Panc1 (cell line): ENCODE measurements around the gene NPAS2. TPM values are rescaled to one million over a fixed set of nuclear protein-coding genes. Genes with fewer than 3 reads are reported as not detected.

Experiments
- ATAC-seq: fragments of 200-7000 bp; cut with Tn5 transposase; 2 replicates; pipeline ENCODE4 v1.9.1; 2020; ENCODE audit warnings: mild to moderate bottlenecking, moderate library complexity
- BruUV-seq: library from RNA; stranded (reverse); fragments of 400-500 nt; replicated peaks from 2 replicates; lab custom pipeline; 2021; lab: Mats Ljungman, UMichigan
- CTCF ChIA-PET: fragments of 300-600 bp; sonication (Branson Sonifier 250); formaldehyde crosslinking; loops from one replicate; lab custom pipeline; 2022; ENCODE audit warnings: antibody characterized with exemption; lab: Charles Lee
- POLR2A ChIA-PET: fragments of 300-600 bp; sonication (Branson Sonifier 250); formaldehyde crosslinking; loops from one replicate; lab custom pipeline; 2022; ENCODE audit warnings: antibody characterized with exemption; lab: Charles Lee
- DNase-seq: peaks from one replicate; pipeline ENCODE4 v3.0.0-alpha.2; 2010; ENCODE audit warnings: low read depth, low spot score
- H3K27ac ChIP-seq: 2 replicates; pipeline ENCODE4 v1.5.1; 2011; ENCODE audit warnings: mild to moderate bottlenecking, low read length, inconsistent platforms
- H3K27me3 ChIP-seq: fragments of 200-500 bp; sonication (Bioruptor generic); 2 replicates; pipeline ENCODE4 v1.6.0; 2014; ENCODE audit warnings: low read length, inconsistent platforms; ENCODE audit not compliant: control insufficient read depth, insufficient read depth
- H3K36me3 ChIP-seq: fragments of 200-500 bp; sonication (Bioruptor generic); 2 replicates; pipeline ENCODE4 v1.5.1; 2014; ENCODE audit warnings: inconsistent platforms, mild to moderate bottlenecking, low read length, moderate library complexity; ENCODE audit not compliant: control insufficient read depth, insufficient read depth
- H3K4me1 ChIP-seq: 2 replicates; pipeline ENCODE4 v1.5.1; 2011; ENCODE audit warnings: inconsistent platforms, mild to moderate bottlenecking, low read length, moderate library complexity; ENCODE audit not compliant: control insufficient read depth, insufficient read depth
- H3K4me3 ChIP-seq, 2 experiments: 2 replicates each; pipeline ENCODE4 v1.5.1; 2011 to 2012; ENCODE audit warnings: low read depth in 2 of 2, low read length in 2 of 2, mild to moderate bottlenecking in 2 of 2, inconsistent platforms in 1 of 2, moderate library complexity in 1 of 2
- H3K9me3 ChIP-seq: fragments of 200-500 bp; sonication (Bioruptor generic); 2 replicates; pipeline ENCODE4 v1.5.1; 2014; ENCODE audit warnings: low read depth, mild to moderate bottlenecking, inconsistent platforms, low read length, moderate library complexity; ENCODE audit not compliant: control insufficient read depth, insufficient read depth
- CTCF ChIP-seq: fragments of 450-650 bp; IDR thresholded peaks from 2 replicates; pipeline ENCODE4 v1.5.1; 2017; ENCODE audit warnings: mild to moderate bottlenecking
- POLR2AphosphoS5 ChIP-seq: IDR thresholded peaks from 2 replicates; pipeline ENCODE4 v1.6.1; 2012; ENCODE audit warnings: mild to moderate bottlenecking, low read depth, low read length, moderate library complexity
- REST ChIP-seq, 2 experiments: IDR thresholded peaks; 2 replicates each; pipeline ENCODE4 v1.6.1; 2011 to 2012; ENCODE audit warnings: low read depth in 2 of 2, control low read depth in 1 of 2, low read length in 1 of 2, mild to moderate bottlenecking in 1 of 2, moderate library complexity in 1 of 2; ENCODE audit not compliant: insufficient read depth in 1 of 2
- SIN3A ChIP-seq: IDR thresholded peaks from 2 replicates; pipeline ENCODE4 v1.6.1; 2012; ENCODE audit warnings: low read depth, mild to moderate bottlenecking, low read length, moderate library complexity, borderline replicate concordance; ENCODE audit not compliant: insufficient read depth
- TCF7L2 ChIP-seq: IDR thresholded peaks from 2 replicates; pipeline ENCODE4 v1.6.1; 2011; ENCODE audit warnings: mild to moderate bottlenecking, low read depth, low read length, inconsistent platforms
- in situ Hi-C: cut with HindIII; loops from 2 replicates; pipeline ENCODE4 v1.10.0; 2016; ENCODE audit warnings: low sequenced_read_pairs, low pct_unique_long_range_greater_than_20kb
- intact Hi-C: fragments of 100-400 bp; cut with micrococcal nuclease; formaldehyde crosslinking; loops from one replicate; pipeline ENCODE4 v1.10.0; 2022; ENCODE audit not compliant: unreplicated experiment
- total RNA-seq: library from RNA; stranded (reverse); gene quantifications from one replicate; pipeline ENCODE4 v1.2.1, GENCODE V29; 2021; ENCODE audit not compliant: unreplicated experiment

NPAS2 gene
- total RNA-seq, 1 experiment from 2014 or later = 72.8 TPM

DNA sequence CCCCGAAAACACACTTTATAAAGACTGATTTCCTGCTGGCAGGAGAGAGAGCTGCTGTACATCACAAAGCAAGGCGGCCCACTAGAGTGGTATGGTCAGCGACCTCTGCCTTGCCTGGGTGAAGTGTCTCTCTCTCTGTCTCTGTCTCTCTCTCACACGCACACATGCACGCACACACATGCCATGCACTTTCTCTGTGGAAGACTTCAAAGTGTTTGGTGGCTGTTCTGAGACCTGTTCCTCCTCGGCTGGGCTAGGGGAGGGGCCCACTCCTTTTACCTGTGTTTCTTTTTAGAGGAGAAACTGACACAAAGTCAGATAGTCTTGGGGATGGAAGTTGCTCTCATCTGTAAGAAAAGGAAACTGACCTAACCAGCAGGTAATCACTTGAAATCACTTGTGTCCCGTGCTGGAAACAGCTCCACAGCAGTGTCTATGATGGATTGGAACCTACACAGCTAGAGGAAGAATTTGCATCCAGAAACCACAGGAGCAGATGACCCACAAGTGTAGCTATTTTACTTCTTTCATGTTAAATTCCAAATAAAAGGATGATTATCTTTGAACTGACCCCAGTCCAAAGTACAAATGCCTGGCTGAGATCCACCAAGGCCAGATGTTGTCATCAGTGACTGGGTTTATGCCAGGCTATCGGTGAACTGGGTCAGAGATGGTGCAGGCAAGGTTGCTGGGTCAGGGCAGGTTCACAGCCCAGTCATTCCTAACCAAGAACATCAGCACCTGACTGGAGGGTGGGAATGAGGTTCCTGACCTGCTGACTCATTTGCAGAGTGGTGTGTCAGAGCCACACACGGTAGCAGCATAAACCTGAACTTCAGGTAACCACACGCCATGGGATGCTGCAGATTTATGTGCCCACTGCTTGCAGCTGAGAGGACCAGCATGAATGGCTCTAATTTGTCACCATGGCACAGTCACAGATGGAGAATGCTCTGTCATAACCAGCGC, 63.0 kb downstream of the NPAS2 start:
- ChIA-PET POLR2A (no interaction called here), CTCF (interaction anchor here (0.6 to 0.7 kb wide), 2 partner anchors 86 to 799 kb away, joined by 3 read pairs; no protein-coding TSS in a partner anchor)
- ATAC-seq (peak; percentile 36), DNase-seq (no peak)
- in situ Hi-C loops (no loop called here), intact Hi-C loops (no loop called here)
- H3K4me1 ChIP-seq = peaks cover 43% of the 10 kb centered on the region
- BruUV-seq = no TSS peak
- no peak for TF ChIP-seq TCF7L2
- TF ChIP-seq REST (IDR thresholded peaks at IDR 0.05; ENCODE audit: insufficient read depth in 1 of 2, low read depth in 2 of 2, low read length in 1 of 2) = no peak
- TF ChIP-seq POLR2AphosphoS5 = no peak
- no peak for TF ChIP-seq CTCF
- no peak for TF ChIP-seq SIN3A
- H3K9me3 ChIP-seq = no peaks in the 10 kb centered on the region
- H3K27me3 ChIP-seq = no peaks in the 10 kb centered on the region
- H3K36me3 ChIP-seq = no peaks in the 10 kb centered on the region
- no peak overlapping the region for H3K27ac ChIP-seq
- no peak overlapping the region for H3K4me3 ChIP-seq

- no peaks in the 10 kb centered on the region for H3K36me3 ChIP-seq
- intact Hi-C loops = no loop called here
- H3K4me3 ChIP-seq = no peak overlapping the region
- H3K4me1 ChIP-seq = peaks cover 39% of the 10 kb centered on the region
- no peaks in the 10 kb centered on the region for H3K9me3 ChIP-seq
- BruUV-seq = no TSS peak
- H3K27me3 ChIP-seq = no peaks in the 10 kb centered on the region
- in situ Hi-C loops = no loop called here
- ChIA-PET CTCF (no interaction called here), POLR2A (no interaction called here)
- no peak overlapping the region for H3K27ac ChIP-seq
- ATAC-seq (no peak), DNase-seq (no peak)
- TF ChIP-seq REST (IDR thresholded peaks at IDR 0.05; ENCODE audit: insufficient read depth in 1 of 2, low read depth in 2 of 2, low read length in 1 of 2) = no peak
- TF ChIP-seq TCF7L2 = no peak
- TF ChIP-seq CTCF = no peak
- TF ChIP-seq POLR2AphosphoS5 = no peak
- no peak for TF ChIP-seq SIN3A
Observed at GRCh38 chr2:100884145-100884621, 64.2 kb downstream of the NPAS2 start.
